A549 (cell line): ENCODE measurements around the gene GRK1. TPM values are rescaled to one million over a fixed set of nuclear protein-coding genes. Genes with fewer than 3 reads are reported as not detected.

Source experiments
- ATAC-seq, 2 experiments: fragments of 200-7000 bp in 1 of 2; fragments of >200 bp in 1 of 2; cut with Nextera tagmentation in 1 of 2; cut with Tn5 transposase in 1 of 2; 3 replicates each; pipeline versions ENCODE4 v1.8.0 to v1.9.1; 2018 to 2020; ENCODE audit warnings: mild to moderate bottlenecking in 1 of 2, moderate library complexity in 1 of 2
- CTCF ChIA-PET: fragments of 300-600 bp; sonication (Branson Sonifier 250); formaldehyde crosslinking; extraction: SDS; loops from one replicate; lab custom pipeline; 2021; ENCODE audit warnings: antibody characterized with exemption, inconsistent platforms; lab: Yijun Ruan, JAX
- POLR2A ChIA-PET: fragments of 350-600 bp; formaldehyde crosslinking; extraction: SDS; loops from one replicate; lab custom pipeline; 2021; ENCODE audit warnings: antibody characterized with exemption, inconsistent platforms; lab: Yijun Ruan, JAX
- DNase-seq, 2 experiments: peaks; one replicate each; pipeline versions ENCODE4 v3.0.0 to v3.0.0-alpha.2; 2011 to 2016; ENCODE audit warnings: low read depth in 1 of 2, low spot score in 1 of 2
- FAIRE-seq: peaks from 2 replicates; lab custom pipeline; 2011; peaks lifted over from hg19 to GRCh38; lab: Jason Lieb, UNC
- H3K27ac ChIP-seq, 2 experiments: fragments of >200 bp; sonication (Bioruptor Twin); formaldehyde crosslinking; 3 replicates each; pipeline ENCODE4 v1.5.1; 2016 to 2017
- H3K4me1 ChIP-seq: fragments of >200 bp; sonication (Bioruptor Twin); formaldehyde crosslinking; 3 replicates; pipeline ENCODE4 v1.6.1; 2016
- H3K4me2 ChIP-seq: fragments of >200 bp; sonication (Bioruptor Twin); formaldehyde crosslinking; 3 replicates; pipeline ENCODE4 v1.6.1; 2016
- H3K4me3 ChIP-seq: fragments of >200 bp; sonication (Bioruptor Twin); formaldehyde crosslinking; 3 replicates; pipeline ENCODE4 v1.5.1; 2016
- H3K9me3 ChIP-seq: fragments of >200 bp; sonication (Bioruptor Twin); formaldehyde crosslinking; 3 replicates; pipeline ENCODE4 v1.6.1; 2016
- BCL3 ChIP-seq: fragments of >200 bp; sonication (Bioruptor Twin); formaldehyde crosslinking; IDR thresholded peaks from 3 replicates; pipeline ENCODE4 v1.6.1; 2016
- CBX2 ChIP-seq: fragments of 200-600 bp; sonication (generic); IDR thresholded peaks from 2 replicates; pipeline ENCODE4 v1.6.1; 2016; ENCODE audit warnings: low read depth, mild to moderate bottlenecking, borderline replicate concordance
- ELK1 ChIP-seq: fragments of 150-350 bp; IDR thresholded peaks from 2 replicates; pipeline ENCODE4 v1.6.1; 2014; ENCODE audit warnings: low read depth, mild to moderate bottlenecking, low read length
- FOSB ChIP-seq: fragments of 250-450 bp; sonication (Bioruptor Pico); IDR thresholded peaks from 2 replicates; pipeline ENCODE4 v1.5.0; 2020; ENCODE audit warnings: mild to moderate bottlenecking, moderate library complexity
- HEYL ChIP-seq: fragments of 250-450 bp; sonication (Bioruptor Pico); IDR thresholded peaks from 2 replicates; pipeline ENCODE4 v1.8.0; 2021; ENCODE audit warnings: mild to moderate bottlenecking, moderate library complexity
- HOXB5 ChIP-seq: fragments of 250-450 bp; sonication (Bioruptor Pico); IDR thresholded peaks from 2 replicates; pipeline ENCODE4 v1.5.0; 2020; ENCODE audit warnings: mild to moderate bottlenecking, moderate library complexity
- JUNB ChIP-seq: fragments of >200 bp; sonication (Bioruptor Twin); formaldehyde crosslinking; IDR thresholded peaks from 2 replicates; pipeline ENCODE4 v1.6.1; 2016
- MAZ ChIP-seq: fragments of 150-350 bp; IDR thresholded peaks from 2 replicates; pipeline ENCODE4 v1.6.1; 2014; ENCODE audit warnings: antibody characterized with exemption, low read depth, low read length, borderline replicate concordance
- NR3C1 ChIP-seq: fragments of >200 bp; sonication (Bioruptor Twin); formaldehyde crosslinking; IDR thresholded peaks from 3 replicates; pipeline ENCODE4 v1.6.1; 2017
- RCOR1 ChIP-seq: fragments of 150-350 bp; IDR thresholded peaks from 2 replicates; pipeline ENCODE4 v1.6.1; 2014; ENCODE audit warnings: antibody characterized with exemption, low read length, low read depth
- RFX5 ChIP-seq: fragments of 450-650 bp; IDR thresholded peaks from 2 replicates; pipeline ENCODE4 v1.7.1; 2014; ENCODE audit warnings: antibody characterized with exemption, mild to moderate bottlenecking, moderate library complexity
- RNF2 ChIP-seq: fragments of 200-600 bp; sonication (generic); IDR thresholded peaks from 2 replicates; pipeline ENCODE4 v1.6.1; 2016; ENCODE audit warnings: low read depth, mild to moderate bottlenecking, antibody characterized with exemption, moderate library complexity, borderline replicate concordance
- SMC3 ChIP-seq: fragments of >200 bp; sonication (Bioruptor Twin); formaldehyde crosslinking; IDR thresholded peaks from 3 replicates; pipeline ENCODE4 v1.6.1; 2018; ENCODE audit warnings: inconsistent platforms
- SREBF2 ChIP-seq: fragments of 450-650 bp; IDR thresholded peaks from 2 replicates; pipeline ENCODE4 v1.6.1; 2014; ENCODE audit warnings: mild to moderate bottlenecking, moderate library complexity
- ZFP36 ChIP-seq: fragments of 450-650 bp; IDR thresholded peaks from 2 replicates; pipeline ENCODE4 v1.6.1; 2014; ENCODE audit warnings: borderline replicate concordance; ENCODE audit not compliant: partially characterized antibody
- WGBS: methylation state at CpG from one replicate; pipeline ENCODE4 v1.1.6; 2017; ENCODE audit errors: missing lambda C conversion rate; 5-methylcytosine and 5-hydroxymethylcytosine counted together
- polyA plus RNA-seq, 4 experiments: library from polyadenylated mRNA; depleted of rRNA in 3 of 4; stranded (reverse); fragments of >200 nt; fragmentation: RNase III in 1 of 4; extraction: RNeasy Plus Mini Kit Qiagen cat#74134 plus additional on column Dnase treatment in 1 of 4; gene quantifications; 2 replicates in 3 of 4; 3 replicates in 1 of 4; pipeline ENCODE4 v1.2.3, GENCODE V29; 2011 to 2017
- TF ChIP-seq, protein P1 (sequence below): fragments of 200-600 bp; sonication (generic); IDR thresholded peaks from 2 replicates; pipeline ENCODE4 v1.6.1; 2016; ENCODE audit warnings: antibody characterized with exemption, mild to moderate bottlenecking, moderate library complexity
- TF ChIP-seq, protein P2 (sequence below): IDR thresholded peaks from 2 replicates; pipeline ENCODE4 v1.6.1; 2012

GRK1 gene
- polyA plus RNA-seq, 2 of the 4 experiments (the other 2 are of a cell fraction) = not detected

DNA sequence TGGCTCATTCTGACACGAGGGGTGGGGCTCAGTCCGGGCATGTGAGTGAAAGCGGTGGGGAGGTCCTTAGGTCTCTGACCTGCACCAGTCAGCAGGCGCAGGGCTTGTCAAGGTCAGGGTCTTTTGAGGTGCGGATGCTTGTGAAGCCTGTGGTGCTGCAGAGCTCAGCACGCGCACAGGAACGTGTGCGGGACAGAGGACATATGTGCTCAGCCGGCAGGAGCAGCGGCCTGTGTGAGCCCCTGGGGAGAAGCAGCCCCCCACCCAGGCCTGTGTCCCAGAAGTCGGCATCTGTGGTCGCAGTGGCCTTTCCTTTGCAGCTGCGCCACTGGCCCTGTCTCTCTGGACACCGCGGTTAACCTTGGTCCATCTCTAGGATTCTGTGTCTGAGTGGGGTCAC, 39.9 kb upstream of the GRK1 start:
- ATAC-seq = no peak
- H3K27ac ChIP-seq = no peak overlapping the region
- no peaks in the 10 kb centered on the region for H3K4me1 ChIP-seq
- no peak for FAIRE-seq
- 96% methylated on average over 15 of the region's 16 CpGs for WGBS
- no peak for DNase-seq
- no peak overlapping the region for H3K4me2 ChIP-seq
- no peaks in the 10 kb centered on the region for H3K9me3 ChIP-seq
- ChIA-PET CTCF (no interaction called here), POLR2A (no interaction called here)
- no peak overlapping the region for H3K4me3 ChIP-seq
- TF ChIP-seq HOXB5 (CRISPR knock-in tag) = no peak
- TF ChIP-seq, protein P1, sequence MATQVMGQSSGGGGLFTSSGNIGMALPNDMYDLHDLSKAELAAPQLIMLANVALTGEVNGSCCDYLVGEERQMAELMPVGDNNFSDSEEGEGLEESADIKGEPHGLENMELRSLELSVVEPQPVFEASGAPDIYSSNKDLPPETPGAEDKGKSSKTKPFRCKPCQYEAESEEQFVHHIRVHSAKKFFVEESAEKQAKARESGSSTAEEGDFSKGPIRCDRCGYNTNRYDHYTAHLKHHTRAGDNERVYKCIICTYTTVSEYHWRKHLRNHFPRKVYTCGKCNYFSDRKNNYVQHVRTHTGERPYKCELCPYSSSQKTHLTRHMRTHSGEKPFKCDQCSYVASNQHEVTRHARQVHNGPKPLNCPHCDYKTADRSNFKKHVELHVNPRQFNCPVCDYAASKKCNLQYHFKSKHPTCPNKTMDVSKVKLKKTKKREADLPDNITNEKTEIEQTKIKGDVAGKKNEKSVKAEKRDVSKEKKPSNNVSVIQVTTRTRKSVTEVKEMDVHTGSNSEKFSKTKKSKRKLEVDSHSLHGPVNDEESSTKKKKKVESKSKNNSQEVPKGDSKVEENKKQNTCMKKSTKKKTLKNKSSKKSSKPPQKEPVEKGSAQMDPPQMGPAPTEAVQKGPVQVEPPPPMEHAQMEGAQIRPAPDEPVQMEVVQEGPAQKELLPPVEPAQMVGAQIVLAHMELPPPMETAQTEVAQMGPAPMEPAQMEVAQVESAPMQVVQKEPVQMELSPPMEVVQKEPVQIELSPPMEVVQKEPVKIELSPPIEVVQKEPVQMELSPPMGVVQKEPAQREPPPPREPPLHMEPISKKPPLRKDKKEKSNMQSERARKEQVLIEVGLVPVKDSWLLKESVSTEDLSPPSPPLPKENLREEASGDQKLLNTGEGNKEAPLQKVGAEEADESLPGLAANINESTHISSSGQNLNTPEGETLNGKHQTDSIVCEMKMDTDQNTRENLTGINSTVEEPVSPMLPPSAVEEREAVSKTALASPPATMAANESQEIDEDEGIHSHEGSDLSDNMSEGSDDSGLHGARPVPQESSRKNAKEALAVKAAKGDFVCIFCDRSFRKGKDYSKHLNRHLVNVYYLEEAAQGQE = no peak
- TF ChIP-seq, protein P2, sequence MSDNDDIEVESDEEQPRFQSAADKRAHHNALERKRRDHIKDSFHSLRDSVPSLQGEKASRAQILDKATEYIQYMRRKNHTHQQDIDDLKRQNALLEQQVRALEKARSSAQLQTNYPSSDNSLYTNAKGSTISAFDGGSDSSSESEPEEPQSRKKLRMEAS = no peak
- no peak for TF ChIP-seq RNF2
- no peak for TF ChIP-seq NR3C1
- no peak for TF ChIP-seq RFX5
- TF ChIP-seq SMC3 = no peak
- TF ChIP-seq, all 56 proteins: peak for 0

- CTCF ChIA-PET = no interaction called here
- DNase-seq (no peak), FAIRE-seq (no peak), ATAC-seq (no peak)
- Histone ChIP-seq H3K4me2 (no peak overlapping the region), H3K4me1 (no peaks in the 10 kb centered on the region)
- TF ChIP-seq JUNB (no peak), ELK1 (no peak), ZFP36 (no peak), RCOR1 (no peak), MAZ (no peak), BCL3 (no peak), HEYL (CRISPR knock-in tag) (no peak), SMC3 (no peak), FOSB (CRISPR knock-in tag) (no peak), SREBF2 (no peak), CBX2 (no peak)
- TF ChIP-seq, protein P1 = no peak
- TF ChIP-seq, protein P2 = no peak
- TF ChIP-seq, all 56 proteins: peak for 0
- WGBS = 95% methylated on average over 22 of the region's 30 CpGs
- no peaks in the 10 kb centered on the region for H3K9me3 ChIP-seq
- no peak overlapping the region for H3K27ac ChIP-seq
- H3K4me3 ChIP-seq = no peak overlapping the region
- POLR2A ChIA-PET = no interaction called here
Measured at GRCh38 chr13:113628291-113629270, 38.4 kb upstream of the GRK1 start.
